ENCODE data around the gene ADAM10. TPM values are rescaled to one million over a fixed set of nuclear protein-coding genes. Genes with fewer than 3 reads are reported as not detected.

The ADAM10 gene
- total RNA-seq, 1 experiment from 2014 or later, result 91.3 TPM

DNA sequence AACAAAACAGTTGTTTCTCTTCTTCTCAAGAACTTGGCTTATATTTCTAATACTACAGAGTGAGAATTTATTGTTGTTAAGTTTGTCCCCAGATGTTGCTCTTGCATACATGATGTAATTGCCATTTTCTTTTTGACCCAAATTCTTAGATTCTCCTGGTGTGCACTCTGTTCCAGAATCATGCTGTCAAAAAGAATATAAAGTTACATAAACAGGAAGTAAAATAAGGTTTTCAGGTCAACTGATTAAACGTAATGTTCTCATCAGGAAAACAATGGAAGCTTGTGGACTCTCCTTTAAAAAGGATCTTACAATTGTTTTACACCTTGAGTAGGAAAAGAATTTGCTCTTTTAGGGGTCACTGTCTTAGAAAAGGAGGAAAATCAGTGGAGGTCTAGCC, 121.8 kb downstream of the ADAM10 start:
- intact Hi-C loops (cut with micrococcal nuclease), result no loop called here
- Histone ChIP-seq H3K9me2 (replicated peaks; ENCODE audit: low read length) (no peaks in the 10 kb centered on the region), H2AFZ (ENCODE audit: low read length) (no peak overlapping the region), H3K9ac (ENCODE audit: low read length) (no peak overlapping the region), H3F3A (ENCODE audit: low read length, unreplicated experiment) (no peaks in the 10 kb centered on the region), H3K36me3 (ENCODE audit: low read depth, low read length) (no peaks in the 10 kb centered on the region; the same call in 1 of the 2 replicates), H3K79me2 (ENCODE audit: low read length) (no peaks in the 10 kb centered on the region), H3K4me2 (ENCODE audit: low read length) (no peak overlapping the region), H3K27me3 (ENCODE audit: low read length) (no peaks in the 10 kb centered on the region), H3K4me3 (ENCODE audit: low read length) (no peak overlapping the region), H3K9me3 (ENCODE audit: low read length) (no peaks in the 10 kb centered on the region), H3K4me1 (ENCODE audit: insufficient read depth, low read length) (no peaks in the 10 kb centered on the region), H3K27ac (ENCODE audit: low read length) (no peak overlapping the region), H4K20me1 (ENCODE audit: low read length) (no peaks in the 10 kb centered on the region)
- ChIA-PET POLR2A (ENCODE audit: unreplicated experiment) (no interaction called here), CTCF (no interaction called here)
- no peak for TF ChIP-seq EZH2 (IDR thresholded peaks at IDR 0.05; ENCODE audit: low read length, unreplicated experiment)
- TF ChIP-seq EZH2phosphoT487 (IDR thresholded peaks at IDR 0.05; ENCODE audit: borderline replicate concordance, low read length), result no peak
- TF ChIP-seq, protein P1, sequence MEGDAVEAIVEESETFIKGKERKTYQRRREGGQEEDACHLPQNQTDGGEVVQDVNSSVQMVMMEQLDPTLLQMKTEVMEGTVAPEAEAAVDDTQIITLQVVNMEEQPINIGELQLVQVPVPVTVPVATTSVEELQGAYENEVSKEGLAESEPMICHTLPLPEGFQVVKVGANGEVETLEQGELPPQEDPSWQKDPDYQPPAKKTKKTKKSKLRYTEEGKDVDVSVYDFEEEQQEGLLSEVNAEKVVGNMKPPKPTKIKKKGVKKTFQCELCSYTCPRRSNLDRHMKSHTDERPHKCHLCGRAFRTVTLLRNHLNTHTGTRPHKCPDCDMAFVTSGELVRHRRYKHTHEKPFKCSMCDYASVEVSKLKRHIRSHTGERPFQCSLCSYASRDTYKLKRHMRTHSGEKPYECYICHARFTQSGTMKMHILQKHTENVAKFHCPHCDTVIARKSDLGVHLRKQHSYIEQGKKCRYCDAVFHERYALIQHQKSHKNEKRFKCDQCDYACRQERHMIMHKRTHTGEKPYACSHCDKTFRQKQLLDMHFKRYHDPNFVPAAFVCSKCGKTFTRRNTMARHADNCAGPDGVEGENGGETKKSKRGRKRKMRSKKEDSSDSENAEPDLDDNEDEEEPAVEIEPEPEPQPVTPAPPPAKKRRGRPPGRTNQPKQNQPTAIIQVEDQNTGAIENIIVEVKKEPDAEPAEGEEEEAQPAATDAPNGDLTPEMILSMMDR (conservative IDR thresholded peaks at IDR 0.05; ENCODE audit: low read depth, low read length), result no peak
- BruUV-seq (replicated peaks), result no TSS peak
- DNase-seq (no peak), ATAC-seq (no peak)

DNA sequence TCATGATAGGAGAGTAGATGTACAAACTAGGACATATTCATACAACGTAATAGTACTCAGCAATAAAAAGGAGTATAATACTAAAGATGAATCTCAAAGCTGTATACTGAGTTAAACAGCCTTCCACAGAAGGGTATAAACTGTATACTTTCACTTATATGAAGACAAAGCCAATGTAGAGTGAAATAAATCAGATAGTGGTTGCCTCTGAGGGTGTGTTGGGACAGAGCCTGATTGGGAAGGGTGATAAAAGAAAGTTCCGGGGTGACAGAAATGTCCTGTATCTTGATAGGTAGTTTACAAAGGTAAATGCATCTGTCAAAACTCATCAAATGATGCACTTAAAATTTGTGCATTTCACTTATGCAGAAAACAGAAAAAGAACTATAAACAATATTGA, 122.5 kb downstream of the ADAM10 start:
- ChIA-PET CTCF (no interaction called here), POLR2A (ENCODE audit: unreplicated experiment) (no interaction called here)
- H3K4me2 ChIP-seq (ENCODE audit: low read length), result no peak overlapping the region
- no peaks in the 10 kb centered on the region; the same call in 1 of the 2 replicates for H3K36me3 ChIP-seq (ENCODE audit: low read depth, low read length)
- TF ChIP-seq EZH2phosphoT487 (IDR thresholded peaks at IDR 0.05; ENCODE audit: borderline replicate concordance, low read length) (no peak), EZH2 (IDR thresholded peaks at IDR 0.05; ENCODE audit: low read length, unreplicated experiment) (no peak)
- TF ChIP-seq, protein P1 (conservative IDR thresholded peaks at IDR 0.05; ENCODE audit: low read depth, low read length), result no peak
- H3K27me3 ChIP-seq (ENCODE audit: low read length), result no peaks in the 10 kb centered on the region
- no peaks in the 10 kb centered on the region for H3K79me2 ChIP-seq (ENCODE audit: low read length)
- ATAC-seq, result no peak
- H2AFZ ChIP-seq (ENCODE audit: low read length), result no peak overlapping the region
- H3K4me1 ChIP-seq (ENCODE audit: insufficient read depth, low read length), result no peaks in the 10 kb centered on the region
- H4K20me1 ChIP-seq (ENCODE audit: low read length), result no peaks in the 10 kb centered on the region
- H3K9me2 ChIP-seq (replicated peaks; ENCODE audit: low read length), result no peaks in the 10 kb centered on the region
- no peak for DNase-seq
- no peaks in the 10 kb centered on the region for H3K9me3 ChIP-seq (ENCODE audit: low read length)
- no peaks in the 10 kb centered on the region for H3F3A ChIP-seq (ENCODE audit: low read length, unreplicated experiment)
- intact Hi-C loops (cut with micrococcal nuclease), result no loop called here
- no peak overlapping the region for H3K4me3 ChIP-seq (ENCODE audit: low read length)
- H3K9ac ChIP-seq (ENCODE audit: low read length), result no peak overlapping the region
- H3K27ac ChIP-seq (ENCODE audit: low read length), result no peak overlapping the region
- BruUV-seq (replicated peaks), result no TSS peak

DNA sequence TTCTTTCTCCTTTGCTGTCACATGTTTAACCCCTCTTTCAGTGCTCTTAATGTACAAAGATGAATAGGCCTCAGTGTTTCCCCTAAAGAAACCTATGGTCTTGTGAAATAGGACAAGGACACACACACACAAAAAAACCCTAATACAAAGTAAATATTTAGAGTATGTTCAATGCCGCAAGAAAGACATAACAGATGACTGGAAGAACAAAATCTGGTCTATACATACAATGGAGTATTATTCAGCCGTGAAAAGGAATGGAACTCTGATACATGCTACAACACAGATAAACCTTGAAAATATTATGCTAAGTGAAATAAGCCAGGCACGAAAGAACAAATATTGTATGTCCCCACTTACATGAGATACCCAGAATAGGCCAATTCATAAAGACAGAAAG, 123.1 kb downstream of the ADAM10 start:
- Histone ChIP-seq H4K20me1 (ENCODE audit: low read length) (no peaks in the 10 kb centered on the region), H3K4me1 (ENCODE audit: insufficient read depth, low read length) (no peaks in the 10 kb centered on the region), H3K27ac (ENCODE audit: low read length) (no peak overlapping the region), H3K79me2 (ENCODE audit: low read length) (no peaks in the 10 kb centered on the region), H3K9me3 (ENCODE audit: low read length) (no peaks in the 10 kb centered on the region), H3K4me3 (ENCODE audit: low read length) (no peak overlapping the region), H3K27me3 (ENCODE audit: low read length) (no peaks in the 10 kb centered on the region), H3K36me3 (ENCODE audit: low read depth, low read length) (no peaks in the 10 kb centered on the region; the same call in 1 of the 2 replicates), H3K4me2 (ENCODE audit: low read length) (no peak overlapping the region), H2AFZ (ENCODE audit: low read length) (no peak overlapping the region), H3K9me2 (replicated peaks; ENCODE audit: low read length) (no peaks in the 10 kb centered on the region), H3K9ac (ENCODE audit: low read length) (no peak overlapping the region), H3F3A (ENCODE audit: low read length, unreplicated experiment) (no peaks in the 10 kb centered on the region)
- BruUV-seq (replicated peaks), result no TSS peak
- intact Hi-C loops (cut with micrococcal nuclease), result no loop called here
- POLR2A ChIA-PET (ENCODE audit: unreplicated experiment), result no interaction called here
- CTCF ChIA-PET, result no interaction called here
- DNase-seq (no peak), ATAC-seq (no peak)
- TF ChIP-seq EZH2 (IDR thresholded peaks at IDR 0.05; ENCODE audit: low read length, unreplicated experiment) (no peak), EZH2phosphoT487 (IDR thresholded peaks at IDR 0.05; ENCODE audit: borderline replicate concordance, low read length) (no peak)
- TF ChIP-seq, protein P1 (conservative IDR thresholded peaks at IDR 0.05; ENCODE audit: low read depth, low read length), result no peak

All from PC-3 (cell line).